NCI-H82 (cell line): Measurements from ENCODE around the gene IDS.
"Not testable (repeated sequence)": the region's sequence is repeated elsewhere in the genome, so short reads cannot be mapped to it uniquely, and the experiment has no call there.

Source experiments
- DNase-seq: peaks from one replicate; lab custom pipeline; 2025; lab: John Stamatoyannopoulos, UW

IDS gene

DNA sequence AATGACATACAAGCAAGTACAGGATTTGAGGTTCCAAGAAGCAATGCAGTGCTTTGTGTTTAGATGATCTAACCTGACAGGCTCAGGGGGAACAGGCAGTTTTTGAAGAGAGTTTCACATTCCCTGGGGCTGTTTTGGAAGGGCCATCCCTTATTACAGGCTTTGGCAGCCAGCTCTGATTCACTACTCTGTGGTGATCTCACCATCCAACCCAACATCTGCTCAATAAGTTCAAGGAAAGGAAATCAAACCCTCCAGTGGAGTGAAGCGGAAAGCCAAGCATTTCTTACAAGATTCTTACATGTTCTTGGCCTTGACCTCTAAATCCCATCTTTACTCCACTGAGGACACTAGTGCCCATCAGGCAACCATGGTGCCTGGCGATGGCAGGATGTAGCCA is 7.5 kb downstream of the IDS start:
- no peak for DNase-seq

DNA sequence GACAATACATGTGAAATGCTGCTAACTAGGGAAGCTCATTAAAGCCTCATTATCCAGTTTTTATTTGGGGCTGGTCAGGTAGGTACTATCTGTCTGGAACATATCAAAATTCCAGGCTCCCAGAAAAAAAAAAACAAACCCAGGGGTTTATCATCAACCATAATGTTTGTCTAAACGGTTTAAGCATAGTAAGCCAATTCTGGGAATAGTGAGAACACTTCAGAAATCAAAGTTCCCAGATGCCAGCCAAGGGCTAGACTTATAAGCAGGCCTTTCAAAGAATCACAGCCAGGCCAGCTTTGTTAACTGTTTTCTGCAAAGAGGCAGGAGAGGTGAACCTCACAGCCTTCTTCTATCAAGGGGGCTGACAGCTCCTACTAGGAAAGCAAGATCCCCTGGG is 8.1 kb downstream of the IDS start:
- DNase-seq = no peak

DNA sequence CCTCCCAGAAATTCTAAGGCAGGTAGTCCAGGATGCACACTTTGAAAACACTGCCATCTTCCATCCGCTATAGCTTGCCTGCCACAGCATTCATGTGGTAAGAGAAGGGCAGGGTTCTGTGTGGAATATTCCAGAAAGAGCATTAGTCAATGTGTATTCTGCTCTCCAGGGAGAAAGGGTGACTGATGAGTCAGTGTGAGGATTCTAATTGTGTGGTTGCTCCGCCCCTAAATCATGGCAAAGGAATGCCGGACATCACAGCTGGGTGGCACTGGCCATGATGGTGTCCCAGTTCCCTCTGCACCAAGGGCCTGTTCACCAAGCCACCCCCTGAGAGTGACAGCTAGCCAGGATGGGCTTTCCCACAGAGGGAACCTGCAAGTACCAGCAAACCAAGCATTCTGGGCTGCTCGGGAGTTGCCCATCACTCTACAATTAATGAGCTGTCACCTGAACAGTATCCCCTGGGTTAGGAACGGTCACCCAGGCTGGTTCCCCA is 9.5 kb downstream of the IDS start:
- no peak for DNase-seq

DNA sequence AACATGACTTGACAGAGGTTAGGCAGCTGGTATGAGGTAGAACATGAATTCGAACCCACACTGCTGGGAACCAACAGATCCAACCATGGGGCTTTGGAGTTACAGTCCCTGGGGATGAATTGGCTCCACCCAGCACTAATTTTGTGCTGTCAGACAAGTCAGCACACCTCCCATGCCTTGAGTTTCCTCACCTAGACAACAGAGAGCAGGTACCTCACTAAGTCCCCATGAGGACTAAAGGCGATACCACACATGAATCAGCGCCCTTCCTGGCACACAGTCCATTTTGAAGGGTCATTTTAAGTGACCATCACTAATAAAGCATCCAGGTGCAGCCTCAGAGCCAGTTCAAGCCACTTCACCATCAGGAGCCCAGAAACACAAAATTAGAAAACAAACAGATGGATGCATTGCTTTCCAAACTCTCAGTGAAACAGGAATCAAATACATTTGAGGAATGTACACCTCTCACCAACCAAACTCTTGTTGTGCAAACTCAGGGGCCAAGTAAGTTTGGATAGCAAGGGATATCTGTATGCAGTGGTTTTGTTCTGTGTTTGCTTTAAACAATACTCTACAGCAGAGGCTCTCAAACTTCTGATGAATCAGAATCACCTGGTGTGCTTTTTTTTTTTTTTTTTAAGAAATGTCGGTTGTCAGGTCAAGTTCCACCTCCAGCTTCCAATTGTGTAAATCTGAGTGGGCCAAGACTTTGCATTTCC is 10.1 kb downstream of the IDS start:
- DNase-seq = no peak

DNA sequence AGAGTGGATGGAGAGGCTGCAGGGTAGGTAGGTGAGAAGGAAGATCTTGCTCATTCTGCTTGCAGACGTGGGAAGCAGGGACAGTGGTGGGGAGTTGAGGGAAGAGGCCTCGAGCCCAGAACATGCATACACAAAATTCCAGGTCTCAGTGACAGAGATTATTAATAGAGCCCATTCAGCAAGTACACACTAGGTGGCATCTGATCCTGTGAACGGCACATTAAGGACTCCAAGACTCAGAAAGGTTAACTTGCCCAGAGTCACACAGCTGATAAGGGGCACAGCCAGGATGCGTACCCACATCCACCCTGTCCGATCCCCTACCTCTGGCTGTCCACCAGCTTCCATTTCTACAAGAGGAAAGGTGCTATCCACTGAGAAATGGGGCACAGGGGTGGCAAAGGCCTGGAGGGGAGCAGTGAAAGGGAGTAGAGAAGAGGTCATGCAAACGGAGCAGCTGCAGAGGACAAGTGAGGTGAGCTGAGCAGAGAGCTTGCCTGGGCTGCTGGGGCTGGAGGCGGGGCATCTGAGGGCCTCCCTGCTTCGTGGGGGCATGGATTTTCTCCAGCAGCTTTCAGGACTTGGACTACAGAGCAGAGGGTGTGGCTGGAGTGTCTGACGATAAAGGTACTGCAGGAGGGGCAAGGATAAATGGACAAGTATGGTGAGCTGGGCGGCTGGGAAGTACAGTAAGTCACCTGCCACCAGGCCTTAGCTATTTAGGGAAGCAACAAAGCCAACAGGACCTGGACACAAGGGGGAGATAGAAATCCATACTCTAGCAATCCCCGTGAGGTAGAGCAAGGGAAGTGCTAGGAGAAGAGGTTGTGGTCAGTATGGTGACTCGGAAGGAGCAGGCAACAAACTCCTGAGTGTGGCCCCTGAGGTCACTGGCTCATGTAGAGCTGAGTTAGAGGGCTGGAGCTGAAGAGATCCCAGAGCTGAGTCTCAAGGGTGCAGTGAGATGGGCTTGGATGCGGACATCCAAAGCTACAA is 11.2 kb downstream of the IDS start:
- peak; percentile 4 for DNase-seq

DNA sequence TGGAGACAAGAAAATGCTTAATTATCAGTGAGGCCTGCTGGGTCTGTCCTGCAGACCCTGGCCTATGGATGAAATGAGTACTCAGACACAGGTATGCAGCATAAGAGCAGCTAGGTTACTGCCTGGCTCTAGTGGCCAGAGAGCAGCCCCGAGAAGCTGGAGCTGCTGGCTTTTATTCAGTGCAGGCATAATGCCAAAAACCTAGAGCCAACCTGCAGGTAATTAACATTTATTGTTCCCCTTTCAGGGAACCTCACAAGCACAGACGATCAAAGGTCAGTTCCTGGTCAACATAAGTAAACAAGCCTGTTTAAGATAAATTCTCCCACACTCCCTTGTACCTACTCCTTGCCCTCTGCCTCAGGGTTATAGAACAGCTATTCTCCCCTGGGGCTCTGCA is 13.3 kb downstream of the IDS start:
- DNase-seq = no peak

DNA sequence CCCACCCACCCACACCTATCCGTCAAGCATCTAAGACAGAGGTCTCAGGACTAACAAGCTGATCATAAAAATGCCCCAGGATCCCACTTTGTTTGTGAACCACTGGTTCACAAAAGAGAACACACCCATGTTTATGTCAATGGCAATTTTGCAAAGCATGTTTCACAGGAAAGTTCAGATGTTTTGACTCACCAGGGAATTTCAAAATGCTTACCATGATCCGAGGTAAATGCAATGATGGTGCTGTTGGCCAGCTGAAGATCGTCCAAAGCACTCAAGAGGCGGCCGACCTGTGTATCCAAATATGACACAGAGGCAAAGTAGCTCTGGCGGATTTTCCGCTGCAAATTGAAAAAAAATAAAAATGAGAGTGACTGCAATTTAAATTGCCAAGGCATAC is 15.0 kb downstream of the IDS start:
- no peak for DNase-seq

DNA sequence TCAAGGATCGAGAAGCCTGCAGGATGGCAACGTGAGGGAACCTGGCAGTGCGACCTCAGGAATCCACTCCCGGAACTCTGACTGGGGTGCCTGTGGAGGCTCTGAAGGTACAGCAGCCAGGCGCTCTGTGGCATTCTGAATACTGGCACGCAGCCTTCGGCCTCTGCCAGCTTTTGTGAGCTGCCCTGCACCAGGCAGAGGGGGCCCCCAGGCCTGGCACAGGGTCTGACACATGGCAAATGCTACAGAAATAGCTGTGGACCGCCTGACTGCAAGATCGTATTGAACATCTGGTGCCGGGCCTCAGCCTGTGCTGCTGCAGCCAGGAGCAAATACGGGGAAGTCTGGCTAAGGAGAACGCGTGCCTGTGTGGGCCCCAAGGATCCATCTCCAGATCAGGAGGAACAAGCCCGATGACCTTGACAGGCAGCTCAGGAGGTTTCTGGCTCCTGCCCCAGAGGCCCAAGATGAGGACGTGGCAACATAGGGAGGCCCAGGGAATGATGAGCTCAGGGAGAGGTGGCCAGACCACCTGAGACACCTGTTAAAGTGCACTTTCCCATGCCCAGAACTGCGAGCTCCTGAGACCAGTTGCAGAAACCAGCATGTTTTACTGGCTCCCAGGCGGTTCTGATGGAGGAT is 16.6 kb downstream of the IDS start:
- DNase-seq = peak; percentile 6

DNA sequence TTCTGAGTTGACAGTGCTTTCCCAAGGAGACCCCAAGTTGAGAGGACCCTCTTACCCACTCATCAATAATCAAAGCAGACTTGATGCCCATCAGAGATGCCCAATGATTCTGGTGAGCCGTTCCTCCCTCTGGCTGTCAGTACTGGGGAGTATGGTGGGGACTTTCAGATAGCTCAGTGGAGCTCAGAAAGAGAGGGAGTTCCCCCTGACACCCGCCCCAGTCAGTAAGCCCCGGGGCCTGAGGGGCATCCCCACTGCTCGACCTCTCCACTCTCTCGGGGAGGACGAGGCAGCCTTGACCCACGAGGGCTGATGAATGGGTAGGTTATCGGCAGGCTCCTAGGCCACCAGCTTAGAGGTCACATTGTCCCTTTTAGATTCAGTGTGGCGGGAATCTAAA is 17.1 kb downstream of the IDS start:
- not testable (repeated sequence) for DNase-seq

GRCh38 chrX:149487292-149487691 is 17.8 kb downstream of the IDS start:
- peak; percentile 6 for DNase-seq

DNA sequence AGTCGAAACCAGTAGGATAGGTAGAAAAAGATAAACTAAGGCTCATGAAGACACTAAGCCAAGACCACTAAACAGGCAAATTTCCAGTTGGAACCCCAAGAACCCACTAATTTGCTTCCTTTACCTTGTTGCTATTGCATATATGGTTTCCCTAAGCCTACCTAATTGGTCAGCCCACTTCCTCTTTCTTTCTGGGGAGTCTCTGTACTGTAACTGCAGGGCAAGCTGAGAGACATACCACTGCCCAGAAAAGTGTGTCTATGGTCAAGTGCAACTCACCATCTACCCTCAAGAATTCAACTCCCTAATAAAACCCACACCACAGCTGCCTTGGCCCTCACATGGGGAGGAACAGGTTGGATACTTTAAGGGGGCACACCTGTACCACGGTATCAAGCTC is 28.6 kb downstream of the IDS start:
- DNase-seq = no peak

DNA sequence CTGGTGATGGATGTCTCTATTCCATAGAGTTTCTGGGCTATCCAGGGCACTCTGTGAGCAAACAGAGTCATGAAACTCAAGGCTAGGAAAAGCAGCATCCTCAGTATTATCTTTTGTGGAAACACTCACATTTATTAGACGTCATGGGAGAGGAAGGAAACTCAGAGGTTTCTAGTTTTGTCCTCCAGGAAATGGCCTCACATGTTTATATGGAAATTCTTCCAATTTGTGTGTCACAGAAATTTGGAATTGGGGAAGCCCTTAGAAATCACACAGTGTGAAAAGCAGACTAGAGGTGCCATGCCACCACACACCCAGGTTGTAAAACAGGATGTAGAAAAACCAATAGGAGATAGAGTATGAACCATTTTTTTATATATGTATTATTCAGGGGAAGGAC is 31.1 kb downstream of the IDS start:
- no peak for DNase-seq

DNA sequence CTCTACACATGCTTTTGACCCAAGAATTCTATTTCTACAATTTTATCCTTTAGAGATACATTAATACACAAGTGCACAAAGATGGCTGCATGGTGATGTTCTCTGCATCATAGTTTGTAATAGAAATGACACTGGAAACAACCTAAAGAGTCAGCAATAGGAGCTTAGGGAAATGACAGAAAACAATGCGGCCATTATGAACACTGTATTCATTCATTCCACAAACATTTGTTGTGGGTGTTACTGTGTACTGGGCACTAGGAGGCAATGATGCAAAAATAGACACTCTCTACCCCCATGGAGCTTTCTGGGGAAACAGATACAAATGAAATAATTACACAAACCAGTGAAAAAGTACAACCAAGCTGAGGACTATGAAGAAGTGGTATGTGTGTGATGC is 32.0 kb downstream of the IDS start:
- DNase-seq = no peak

- no peak for DNase-seq
These were observed 32.5 kb downstream of the IDS start for GRCh38 chrX:149472625-149473024.

- no peak for DNase-seq
These were observed 33.7 kb downstream of the IDS start for GRCh38 chrX:149471397-149471796.

- peak; percentile 84 for DNase-seq
These were observed 34.2 kb downstream of the IDS start for GRCh38 chrX:149470955-149471354.

DNA sequence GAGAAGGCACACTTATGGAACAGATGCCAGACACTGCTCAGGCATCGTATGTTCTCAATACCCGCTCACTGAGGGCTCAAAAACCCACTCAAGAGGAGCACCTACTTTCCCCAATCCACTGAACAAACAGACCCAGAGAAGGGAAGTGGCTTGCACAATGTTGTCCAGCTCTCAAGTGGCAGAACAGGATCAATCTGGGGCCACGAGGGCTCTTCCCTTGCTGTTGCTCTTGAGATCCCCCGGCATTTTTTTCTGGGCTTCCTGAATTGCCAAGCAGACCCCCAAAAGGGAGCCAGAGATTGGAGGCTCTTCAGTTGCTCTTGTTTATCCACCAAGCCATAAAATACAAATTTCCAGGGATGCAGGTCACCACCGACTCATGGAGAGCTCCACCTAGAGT is 35.7 kb downstream of the IDS start:
- no peak for DNase-seq

DNA sequence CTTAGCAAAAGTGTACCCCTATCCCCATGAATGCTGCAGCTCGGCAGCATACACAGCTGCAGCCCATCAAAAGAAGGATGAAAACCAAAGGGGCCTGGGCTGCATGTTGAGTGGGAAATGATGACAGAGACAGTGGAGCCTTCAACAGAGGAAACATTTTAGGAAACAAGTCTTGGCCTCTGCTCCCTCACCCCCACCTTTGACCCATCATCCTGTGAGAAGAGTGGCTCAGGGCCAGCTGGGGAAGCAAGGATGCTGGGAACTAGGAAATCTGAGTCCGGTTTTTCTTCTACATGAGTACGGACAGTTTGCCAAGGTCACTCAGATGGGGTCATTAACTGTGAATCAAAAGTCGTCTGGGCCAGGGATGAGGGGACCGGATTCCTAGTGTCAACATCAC is 37.2 kb downstream of the IDS start:
- no peak for DNase-seq

DNA sequence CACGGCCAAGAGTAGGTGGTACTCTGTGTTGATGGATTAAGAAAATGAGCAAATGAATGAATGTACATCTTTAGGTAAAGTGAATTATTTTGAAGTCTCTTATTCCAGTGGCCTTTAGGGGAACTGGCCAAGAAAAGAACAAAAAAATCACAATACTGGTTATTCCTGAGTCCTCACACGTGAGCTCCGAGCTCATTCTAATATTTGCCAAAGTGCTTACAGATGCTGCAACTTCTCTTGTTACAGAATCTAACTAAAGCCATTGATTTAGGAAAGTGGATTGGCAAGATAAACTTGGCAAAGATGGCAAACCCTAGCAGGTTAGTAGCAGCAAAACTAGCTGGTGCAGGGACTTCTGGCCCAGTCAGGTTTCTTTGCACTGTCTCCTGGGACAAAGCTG is 37.6 kb downstream of the IDS start:
- DNase-seq = no peak

GRCh38 chrX:149462849-149463248 is 42.3 kb downstream of the IDS start:
- no peak for DNase-seq

DNA sequence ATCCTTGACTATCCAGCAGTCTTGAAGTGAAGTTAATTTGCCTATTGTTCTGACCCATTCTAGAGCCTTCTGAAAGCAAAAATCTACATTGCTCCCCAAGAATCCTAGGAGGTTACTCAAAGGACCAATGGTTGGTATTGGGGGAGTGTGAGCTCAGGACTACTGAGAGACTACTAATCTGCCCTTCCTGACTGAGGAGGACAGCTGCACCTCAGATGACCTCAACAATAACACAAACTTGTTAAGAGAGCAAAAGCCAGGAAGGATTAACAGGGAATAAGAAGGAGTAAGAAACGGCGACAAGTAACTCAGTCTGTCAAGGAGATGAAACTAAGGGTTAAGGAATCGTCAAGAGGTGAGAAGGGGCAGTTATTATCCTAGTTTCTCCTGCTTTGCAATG is 43.4 kb downstream of the IDS start:
- DNase-seq = peak; percentile 65

- DNase-seq = peak; percentile 26
These were observed 46.5 kb downstream of the IDS start for GRCh38 chrX:149458586-149458985.
